ENCODE data around the gene METTL1. TPM values are rescaled to one million over a fixed set of nuclear protein-coding genes. Genes with fewer than 3 reads are reported as not detected.

The METTL1 gene
- total and polyA plus RNA-seq, 2 donors (not counting 1 experiment from before 2014, with no cell fraction given) = 9.1 to 9.2 TPM

- Histone ChIP-seq H4K20me1 (ENCODE audit: control insufficient read depth, insufficient read depth, low read length, poor library complexity, severe bottlenecking) (peaks cover 7% of the 10 kb centered on the region), H3K4me3 (ENCODE audit: control extremely low read depth in 1 of 5, extremely low read depth in 1 of 5, insufficient read depth in 1 of 5, low read depth in 2 of 5, low read length in 4 of 5) (no peak overlapping the region), H3K4me1 (ENCODE audit: control insufficient read depth in 2 of 2, insufficient read depth in 2 of 2, low read length in 2 of 2) (peaks cover 8 to 16% of the 10 kb centered on the region in 2 donors), H2AFZ (ENCODE audit: insufficient read depth, low read depth, low read length, poor library complexity, severe bottlenecking) (no peak overlapping the region), H3K4me2 (replicated peaks; ENCODE audit: low read depth, low read length, poor library complexity, severe bottlenecking) (no peak overlapping the region), H3K9ac (ENCODE audit: low read length) (no peak overlapping the region), H3K36me3 (replicated peaks in 1 of 2; ENCODE audit: control extremely low read depth in 1 of 2, control insufficient read depth in 1 of 2, extremely low read depth in 1 of 2, insufficient read depth in 2 of 2, low read length in 1 of 2) (peaks cover 0 to 77% of the 10 kb centered on the region in 2 experiments), H3K27me3 (replicated peaks in 1 of 4; ENCODE audit: control extremely low read depth in 1 of 4, control insufficient read depth in 3 of 4, insufficient read depth in 4 of 4, low read length in 3 of 4) (no peaks in the 10 kb centered on the region), H3K79me2 (ENCODE audit: control insufficient read depth, insufficient read depth, low read length) (no peaks in the 10 kb centered on the region), H3K9me3 (ENCODE audit: control extremely low read depth in 1 of 3, control insufficient read depth in 2 of 3, insufficient read depth in 1 of 3, low read length in 2 of 3) (peaks cover 0 to 7% (median 0%) of the 10 kb centered on the region in 3 donors), H3K27ac (ENCODE audit: low read length in 2 of 2) (no peak overlapping the region)
- peaks cover 10% of the 10 kb centered on the region for H3K4me1 Mint-ChIP-seq
- DNase-seq (no peak), ATAC-seq (ENCODE audit: low read depth) (no peak)
- intact Hi-C loops (cut with micrococcal nuclease) = no loop called here
- peak overlapping the region; percentile 21 for H3K27ac Mint-ChIP-seq
- WGBS (ENCODE audit: insufficient coverage) = 71% methylated on average over 3 of the region's 5 CpGs
- CTCF ChIA-PET = interaction anchor here (0.7 kb wide), 1 partner anchor 11 kb away, joined by 3 read pairs; no protein-coding TSS in a partner anchor
- POLR2A ChIA-PET = no interaction called here
- TF ChIP-seq EZH2 (IDR thresholded peaks at IDR 0.05; ENCODE audit: borderline replicate concordance, insufficient read depth, low read depth, low read length, poor library complexity, severe bottlenecking) (no peak), CTCF (IDR thresholded peaks at IDR 0.05) (no peak)
- no peak overlapping the region for H3K4me3 Mint-ChIP-seq
- no peaks in the 10 kb centered on the region for H3K27me3 Mint-ChIP-seq
- H3K9me3 Mint-ChIP-seq (ENCODE audit: insufficient read depth) = no peaks in the 10 kb centered on the region
These were observed 42.5 kb downstream of the METTL1 start for GRCh38 chr12:57729321-57729844.

- intact Hi-C loops (cut with micrococcal nuclease) = no loop called here
- no peaks in the 10 kb centered on the region for H3K27me3 ChIP-seq (replicated peaks in 1 of 4; ENCODE audit: control extremely low read depth in 1 of 4, control insufficient read depth in 3 of 4, insufficient read depth in 4 of 4, low read length in 3 of 4)
- no peak overlapping the region for H3K4me2 ChIP-seq (replicated peaks; ENCODE audit: low read depth, low read length, poor library complexity, severe bottlenecking)
- no peaks in the 10 kb centered on the region for H3K9me3 Mint-ChIP-seq (ENCODE audit: insufficient read depth)
- no peak for TF ChIP-seq CTCF (IDR thresholded peaks at IDR 0.05)
- no peak for TF ChIP-seq EZH2 (IDR thresholded peaks at IDR 0.05; ENCODE audit: borderline replicate concordance, insufficient read depth, low read depth, low read length, poor library complexity, severe bottlenecking)
- H3K27ac ChIP-seq (ENCODE audit: low read length in 2 of 2) = no peak overlapping the region
- H3K79me2 ChIP-seq (ENCODE audit: control insufficient read depth, insufficient read depth, low read length) = no peaks in the 10 kb centered on the region
- WGBS (ENCODE audit: insufficient coverage) = 96% methylated on average over 15 of the region's 21 CpGs
- ChIA-PET CTCF (no interaction called here), POLR2A (no interaction called here)
- peaks cover 0 to 62% of the 10 kb centered on the region in 2 experiments for H3K36me3 ChIP-seq (replicated peaks in 1 of 2; ENCODE audit: control extremely low read depth in 1 of 2, control insufficient read depth in 1 of 2, extremely low read depth in 1 of 2, insufficient read depth in 2 of 2, low read length in 1 of 2)
- DNase-seq (no peak), ATAC-seq (ENCODE audit: low read depth) (no peak)
- H3K9ac ChIP-seq (ENCODE audit: low read length) = no peak overlapping the region
- H2AFZ ChIP-seq (ENCODE audit: insufficient read depth, low read depth, low read length, poor library complexity, severe bottlenecking) = no peak overlapping the region
- H3K4me3 Mint-ChIP-seq = no peak overlapping the region
- peaks cover 16% of the 10 kb centered on the region for H3K4me1 Mint-ChIP-seq
- H3K4me3 ChIP-seq (ENCODE audit: control extremely low read depth in 1 of 5, extremely low read depth in 1 of 5, insufficient read depth in 1 of 5, low read depth in 2 of 5, low read length in 4 of 5) = no peak overlapping the region
- H3K27me3 Mint-ChIP-seq = no peaks in the 10 kb centered on the region
- peaks cover 8 to 16% of the 10 kb centered on the region in 2 donors for H3K4me1 ChIP-seq (ENCODE audit: control insufficient read depth in 2 of 2, insufficient read depth in 2 of 2, low read length in 2 of 2)
- peaks cover 0 to 7% (median 0%) of the 10 kb centered on the region in 3 donors for H3K9me3 ChIP-seq (ENCODE audit: control extremely low read depth in 1 of 3, control insufficient read depth in 2 of 3, insufficient read depth in 1 of 3, low read length in 2 of 3)
- H3K27ac Mint-ChIP-seq = no peak overlapping the region
- peaks cover 7% of the 10 kb centered on the region for H4K20me1 ChIP-seq (ENCODE audit: control insufficient read depth, insufficient read depth, low read length, poor library complexity, severe bottlenecking)
These were observed 44.0 kb downstream of the METTL1 start for GRCh38 chr12:57727758-57728395.
